Measurements from ENCODE around the gene TOP1.
"Not testable (repeated sequence)": the region's sequence is repeated elsewhere in the genome, so short reads cannot be mapped to it uniquely, and the experiment has no call there.

The TOP1 gene

GRCh38 chr20:41028359-41029149 is at the start of gene TOP1:
Gene TOP1, plus strand, starts transcription at chr20:41028822. Its CDS starts 246 bp downstream, at chr20:41029068.
- DNase-seq = peak; percentile 100

GRCh38 chr20:40979247-40979646 is 49.4 kb upstream of the TOP1 start:
- DNase-seq = no peak

GRCh38 chr20:40980106-40980827 is 48.4 kb upstream of the TOP1 start:
- DNase-seq = no peak

- DNase-seq = no peak
These were observed 47.8 kb upstream of the TOP1 start for GRCh38 chr20:40980828-40981310.

GRCh38 chr20:40982415-40983145 is 46.0 kb upstream of the TOP1 start:
- DNase-seq = no peak

GRCh38 chr20:40983898-40984297 is 44.7 kb upstream of the TOP1 start:
- DNase-seq = no peak

- no peak for DNase-seq
These were observed 44.1 kb upstream of the TOP1 start for GRCh38 chr20:40984496-40984895.

- DNase-seq = peak; percentile 24
These were observed 41.8 kb upstream of the TOP1 start for GRCh38 chr20:40986774-40987173.

- DNase-seq = peak; percentile 77
These were observed 38.0 kb upstream of the TOP1 start for GRCh38 chr20:40990542-40991120.

- DNase-seq = peak; percentile 37
These were observed 37.3 kb upstream of the TOP1 start for GRCh38 chr20:40991181-40991889.

- DNase-seq = no peak
These were observed 36.1 kb upstream of the TOP1 start for GRCh38 chr20:40992349-40993113.

GRCh38 chr20:40993794-40994540 is 34.7 kb upstream of the TOP1 start:
- no peak for DNase-seq

- no peak for DNase-seq
These were observed 32.3 kb upstream of the TOP1 start for GRCh38 chr20:40996326-40996725.

GRCh38 chr20:40997116-40997515 is 31.5 kb upstream of the TOP1 start:
- no peak for DNase-seq

- DNase-seq = no peak
These were observed 28.8 kb upstream of the TOP1 start for GRCh38 chr20:40999841-41000240.

GRCh38 chr20:41000628-41001027 is 28.0 kb upstream of the TOP1 start:
- no peak for DNase-seq

- no peak for DNase-seq
These were observed 27.1 kb upstream of the TOP1 start for GRCh38 chr20:41001497-41001896.

GRCh38 chr20:41002842-41003142 is 25.8 kb upstream of the TOP1 start:
- no peak for DNase-seq

GRCh38 chr20:41003143-41003935 is 25.3 kb upstream of the TOP1 start:
- peak; percentile 78 for DNase-seq

GRCh38 chr20:41003936-41004294 is 24.7 kb upstream of the TOP1 start:
- not testable (repeated sequence) for DNase-seq

All from CD4-positive, alpha-beta T cell treated with Interleukin-10 for 1 hour (primary cell).